PC-3 (cell line): Measurements from ENCODE around the gene UBAP1. TPM values are rescaled to one million over a fixed set of nuclear protein-coding genes. Genes with fewer than 3 reads are reported as not detected.

Experiments
- ATAC-seq: fragments of 200-7000 bp; cut with Tn5 transposase; 2 replicates; pipeline ENCODE4 v1.9.1; 2020; ENCODE audit warnings: mild to moderate bottlenecking, moderate library complexity
- BruUV-seq: library from RNA; stranded (reverse); fragments of 400-500 nt; replicated peaks from 2 replicates; lab custom pipeline; 2021; lab: Mats Ljungman, UMichigan
- CTCF ChIA-PET: fragments of 300-600 bp; sonication (Branson Sonifier 250); formaldehyde crosslinking; loops from one replicate; lab custom pipeline; 2022; ENCODE audit warnings: antibody characterized with exemption; lab: Charles Lee
- POLR2A ChIA-PET: fragments of 300-600 bp; sonication (Branson Sonifier 250); formaldehyde crosslinking; loops from one replicate; lab custom pipeline; 2022; ENCODE audit warnings: antibody characterized with exemption; ENCODE audit not compliant: unreplicated experiment; lab: Charles Lee
- DNase-seq: peaks from one replicate; pipeline ENCODE4 v3.0.0-alpha.2; 2015
- H2AFZ ChIP-seq: fragments of 300-600 bp; sonication (generic); 2 replicates; pipeline ENCODE4 v1.6.0; 2016; ENCODE audit warnings: antibody characterized with exemption, low read length
- H3F3A ChIP-seq: fragments of 300-600 bp; sonication (generic); one replicate; pipeline ENCODE4 v1.6.0; 2017; ENCODE audit warnings: antibody characterized with exemption, low read length, control low read depth, mild to moderate bottlenecking; ENCODE audit not compliant: unreplicated experiment
- H3K27ac ChIP-seq: fragments of 300-600 bp; sonication (generic); 2 replicates; pipeline ENCODE4 v1.5.1; 2016; ENCODE audit warnings: mild to moderate bottlenecking, low read length
- H3K27me3 ChIP-seq: fragments of 300-600 bp; sonication (generic); 2 replicates; pipeline ENCODE4 v1.6.1; 2016; ENCODE audit warnings: low read length, mixed read lengths
- H3K36me3 ChIP-seq: fragments of 300-600 bp; sonication (generic); 2 replicates; pipeline ENCODE4 v1.6.1; 2016; ENCODE audit warnings: low read depth, mixed run types, low read length, mixed read lengths
- H3K4me1 ChIP-seq: fragments of 300-600 bp; sonication (generic); 2 replicates; pipeline ENCODE4 v1.5.1; 2016; ENCODE audit warnings: low read length; ENCODE audit not compliant: insufficient read depth
- H3K4me2 ChIP-seq: fragments of 300-600 bp; sonication (generic); 2 replicates; pipeline ENCODE4 v1.6.0; 2016; ENCODE audit warnings: low read length
- H3K4me3 ChIP-seq: fragments of 300-600 bp; sonication (generic); 2 replicates; pipeline ENCODE4 v1.5.1; 2016; ENCODE audit warnings: mild to moderate bottlenecking, low read length, mixed read lengths
- H3K79me2 ChIP-seq: fragments of 300-600 bp; sonication (generic); 2 replicates; pipeline ENCODE4 v1.6.1; 2017; ENCODE audit warnings: low read length, mixed read lengths
- H3K9ac ChIP-seq: fragments of 300-600 bp; sonication (generic); 2 replicates; pipeline ENCODE4 v1.6.0; 2016; ENCODE audit warnings: mild to moderate bottlenecking, low read length
- H3K9me2 ChIP-seq: fragments of 300-600 bp; sonication (generic); replicated peaks from 2 replicates; pipeline ENCODE4 v1.6.1; 2016; ENCODE audit warnings: mixed run types, low read length, mixed read lengths
- H3K9me3 ChIP-seq: fragments of 300-600 bp; sonication (generic); 2 replicates; pipeline ENCODE4 v1.6.1; 2016; ENCODE audit warnings: low read length, mixed read lengths
- H4K20me1 ChIP-seq: fragments of 300-600 bp; sonication (generic); 2 replicates; pipeline ENCODE4 v1.6.1; 2016; ENCODE audit warnings: low read length, mixed read lengths
- CTCF ChIP-seq: fragments of 300-600 bp; sonication (generic); conservative IDR thresholded peaks from 2 replicates; pipeline ENCODE4 v1.5.1; 2017; ENCODE audit warnings: antibody characterized with exemption, low read depth, mild to moderate bottlenecking, low read length
- EZH2 ChIP-seq: fragments of 300-600 bp; sonication (generic); IDR thresholded peaks from one replicate; pipeline ENCODE4 v1.6.1; 2017; ENCODE audit warnings: antibody characterized with exemption, mild to moderate bottlenecking, low read length; ENCODE audit not compliant: unreplicated experiment
- EZH2phosphoT487 ChIP-seq: fragments of 300-600 bp; sonication (generic); IDR thresholded peaks from 2 replicates; pipeline ENCODE4 v1.6.1; 2018; ENCODE audit warnings: mild to moderate bottlenecking, antibody characterized with exemption, low read length, borderline replicate concordance
- intact Hi-C: fragments of 100-400 bp; cut with micrococcal nuclease; formaldehyde crosslinking; loops from 2 replicates; pipeline ENCODE4 v1.9.0; 2023
- total RNA-seq: library from RNA; depleted of rRNA; stranded (reverse); fragments of >200 nt; gene quantifications from 2 replicates; pipeline ENCODE4 v1.2.3, GENCODE V29; 2014

The UBAP1 gene
- total RNA-seq, 1 experiment from 2014 or later, result 15.2 TPM

GRCh38 chr9:34185778-34186551, 7.1 kb downstream of the UBAP1 start:
- H3K4me1 ChIP-seq, result peaks cover 18% of the 10 kb centered on the region
- peaks cover 11% of the 10 kb centered on the region; the same call in 1 of the 2 replicates for H4K20me1 ChIP-seq
- peak overlapping the region; percentile 95 for H3K27ac ChIP-seq
- H3K9me2 ChIP-seq, result no peaks in the 10 kb centered on the region
- ATAC-seq, result peak; percentile 93
- H3K36me3 ChIP-seq, result peaks cover 4% of the 10 kb centered on the region; the same call in 1 of the 2 replicates
- intact Hi-C loops, result loop anchor here (1.0 to 5.0 kb wide), 2 partner anchors 28 to 66 kb away; no protein-coding TSS in a partner anchor
- CTCF ChIA-PET, result no interaction called here
- H3F3A ChIP-seq, result no peaks in the 10 kb centered on the region
- peak overlapping the region; percentile 74 for H3K4me2 ChIP-seq
- no peaks in the 10 kb centered on the region for H3K27me3 ChIP-seq
- BruUV-seq, result no TSS peak
- peak; percentile 93 for DNase-seq
- peaks cover 87% of the 10 kb centered on the region for H3K79me2 ChIP-seq
- H3K9ac ChIP-seq, result peak overlapping the region; percentile 52
- POLR2A ChIA-PET, result no interaction called here
- H3K4me3 ChIP-seq, result peak overlapping the region; percentile 40; the same call in 1 of the 2 replicates
- TF ChIP-seq EZH2phosphoT487 (no peak), EZH2 (no peak), CTCF (no peak)
- no peaks in the 10 kb centered on the region for H3K9me3 ChIP-seq
- H2AFZ ChIP-seq, result no peak overlapping the region

- no peak overlapping the region for H3K4me3 ChIP-seq
- no peak overlapping the region for H3K9ac ChIP-seq
- H4K20me1 ChIP-seq, result peaks cover 19% of the 10 kb centered on the region; the same call in 1 of the 2 replicates
- no peak overlapping the region for H2AFZ ChIP-seq
- no peak overlapping the region for H3K27ac ChIP-seq
- no peak overlapping the region for H3K4me2 ChIP-seq
- peaks cover 23% of the 10 kb centered on the region for H3K4me1 ChIP-seq
- TF ChIP-seq CTCF (no peak), EZH2phosphoT487 (no peak), EZH2 (no peak)
- BruUV-seq, result no TSS peak
- H3K9me2 ChIP-seq, result no peaks in the 10 kb centered on the region
- DNase-seq, result no peak
- no peak for ATAC-seq
- no peaks in the 10 kb centered on the region for H3K9me3 ChIP-seq
- CTCF ChIA-PET, result no interaction called here
- no peaks in the 10 kb centered on the region for H3F3A ChIP-seq
- intact Hi-C loops, result loop anchor here (5.0 kb wide), 1 partner anchor 64 kb away; no protein-coding TSS in a partner anchor
- H3K36me3 ChIP-seq, result peaks cover 4% of the 10 kb centered on the region; the same call in 1 of the 2 replicates
- no peaks in the 10 kb centered on the region for H3K27me3 ChIP-seq
- peaks cover 86% of the 10 kb centered on the region for H3K79me2 ChIP-seq
- POLR2A ChIA-PET, result interaction anchor here (0.5 kb wide), 1 partner anchor 71 kb away, joined by 6 read pairs; no protein-coding TSS in a partner anchor
Observed at GRCh38 chr9:34187891-34188240, 9.0 kb downstream of the UBAP1 start.
